GM21529 (cell line): Measurements from ENCODE around the gene ARPC1A.
"Not testable (repeated sequence)": the region's sequence is repeated elsewhere in the genome, so short reads cannot be mapped to it uniquely, and the experiment has no call there.

Experiments
- ATAC-seq: cut with Tn5 transposase; IDR thresholded peaks from one replicate; pipeline ENCODE4 v1.9.1; 2021; ENCODE audit not compliant: unreplicated experiment

ARPC1A gene

GRCh38 chr7:99407872-99408378 is 82.2 kb downstream of the ARPC1A start:
- ATAC-seq: no peak

GRCh38 chr7:99408379-99409191 is 82.9 kb downstream of the ARPC1A start, which contains the start of the genes BUD31 and PDAP1:
Gene BUD31, plus strand, starts transcription at chr7:99408969. Its CDS starts 2,124 bp downstream, at chr7:99411093.
Gene PDAP1, minus strand, starts transcription at chr7:99408597. Its CDS starts 49 bp downstream, at chr7:99408548.
- ATAC-seq: peak; percentile 73

DNA sequence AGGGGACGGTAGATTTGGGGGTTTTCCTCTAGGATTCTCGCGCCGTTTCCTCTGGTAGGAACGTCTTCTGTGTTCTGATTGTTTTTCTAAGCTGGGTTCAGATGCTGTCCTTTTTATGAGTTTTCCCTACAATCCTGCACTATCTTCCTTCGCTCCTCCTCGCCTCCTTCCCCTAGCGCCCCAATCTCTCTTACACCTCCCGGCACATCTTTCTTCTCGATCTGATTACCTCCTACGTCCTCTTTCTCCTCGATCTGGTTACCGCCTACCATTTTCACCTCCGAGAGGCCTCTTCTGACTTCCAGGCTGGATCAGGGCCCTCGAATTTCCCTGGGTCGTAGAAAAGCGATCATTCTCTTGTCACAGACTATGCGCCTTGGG is 83.5 kb downstream of the ARPC1A start:
- ATAC-seq: peak; percentile 6

- no peak for ATAC-seq
These were observed 84.1 kb downstream of the ARPC1A start for GRCh38 chr7:99409806-99410205.

- no peak for ATAC-seq
These were observed 84.9 kb downstream of the ARPC1A start for GRCh38 chr7:99410635-99411034.

GRCh38 chr7:99415513-99416127 is 89.9 kb downstream of the ARPC1A start:
- ATAC-seq: not testable (repeated sequence)
